HepG2 (cell line): ENCODE measurements around the gene COPZ1. TPM values are rescaled to one million over a fixed set of nuclear protein-coding genes. Genes with fewer than 3 reads are reported as not detected.

Source experiments
- AHDC1 ChIP-seq: sonication (generic); formaldehyde crosslinking; IDR thresholded peaks from 2 replicates; pipeline ENCODE4 v1.5.1; 2020; ENCODE audit warnings: mild to moderate bottlenecking, missing genetic modification reagents, borderline replicate concordance
- DNMT3B ChIP-seq: conservative IDR thresholded peaks from 2 replicates; pipeline ENCODE4 v1.6.1; 2016; ENCODE audit warnings: missing biosample characterization, control low read depth
- ELF1 ChIP-seq: sonication (generic); formaldehyde crosslinking; IDR thresholded peaks from 2 replicates; pipeline ENCODE4 v1.4.0; 2020; ENCODE audit warnings: missing genetic modification reagents
- GLMP ChIP-seq: sonication (generic); formaldehyde crosslinking; IDR thresholded peaks from 2 replicates; pipeline ENCODE4 v1.9.0; 2021; ENCODE audit warnings: missing genetic modification reagents, mild to moderate bottlenecking, borderline replicate concordance
- HNF4G ChIP-seq, 2 experiments: sonication (generic) in 1 of 2; formaldehyde crosslinking in 1 of 2; IDR thresholded peaks; 2 replicates each; pipeline versions ENCODE4 v1.4.0 to v1.6.1; 2011 to 2020; ENCODE audit warnings: borderline replicate concordance in 2 of 2, low read depth in 2 of 2, mild to moderate bottlenecking in 2 of 2, low read length in 1 of 2, missing genetic modification reagents in 1 of 2, moderate library complexity in 1 of 2
- NFRKB ChIP-seq: fragments of 450-650 bp; IDR thresholded peaks from 2 replicates; pipeline ENCODE4 v1.6.1; 2017
- POLR2AphosphoS5 ChIP-seq: IDR thresholded peaks from 2 replicates; pipeline ENCODE4 v1.6.1; 2012; ENCODE audit warnings: low read depth, low read length
- RBM22 ChIP-seq: fragments of 200-400 bp; formaldehyde crosslinking; optimal IDR thresholded peaks from 2 replicates; pipeline ENCODE3; 2017; ENCODE audit warnings: mild to moderate bottlenecking, low read length, moderate library complexity
- RBM39 ChIP-seq: fragments of 200-400 bp; formaldehyde crosslinking; IDR thresholded peaks from one replicate; pipeline ENCODE4 v1.6.1; 2018; ENCODE audit warnings: antibody characterized with exemption, mild to moderate bottlenecking, low read depth, low read length; ENCODE audit not compliant: poor library complexity, severe bottlenecking
- SKI ChIP-seq: fragments of 450-650 bp; IDR thresholded peaks from one replicate; pipeline ENCODE4 v1.6.1; 2018; ENCODE audit warnings: mild to moderate bottlenecking; ENCODE audit not compliant: partially characterized antibody
- ZMYM3 ChIP-seq: sonication (generic); formaldehyde crosslinking; IDR thresholded peaks from 2 replicates; pipeline ENCODE4 v1.5.1; 2020; ENCODE audit warnings: mild to moderate bottlenecking, missing genetic modification reagents
- ZNF251 ChIP-seq: sonication (generic); formaldehyde crosslinking; IDR thresholded peaks from 2 replicates; pipeline ENCODE4 v1.9.0; 2021; ENCODE audit warnings: mild to moderate bottlenecking, missing genetic modification reagents
- ZNF33B ChIP-seq: sonication (generic); formaldehyde crosslinking; IDR thresholded peaks from 2 replicates; pipeline ENCODE4 v1.5.1; 2020; ENCODE audit warnings: mild to moderate bottlenecking, missing genetic modification reagents
- ZNF530 ChIP-seq: sonication (generic); formaldehyde crosslinking; IDR thresholded peaks from 2 replicates; pipeline ENCODE4 v1.5.0; 2020; ENCODE audit warnings: low read depth, mild to moderate bottlenecking, missing genetic modification reagents
- ZNF576 ChIP-seq: sonication (generic); formaldehyde crosslinking; IDR thresholded peaks from 2 replicates; pipeline ENCODE4 v1.4.0; 2020; ENCODE audit warnings: mild to moderate bottlenecking, missing genetic modification reagents
- ZNF672 ChIP-seq: sonication (generic); formaldehyde crosslinking; IDR thresholded peaks from 2 replicates; pipeline ENCODE4 v1.8.1; 2022; ENCODE audit warnings: missing genetic modification reagents
- ZNF761 ChIP-seq: sonication (generic); formaldehyde crosslinking; conservative IDR thresholded peaks from 2 replicates; pipeline ENCODE4 v1.4.0; 2020; ENCODE audit warnings: mild to moderate bottlenecking, missing genetic modification reagents
- ZNF816 ChIP-seq: sonication (generic); formaldehyde crosslinking; IDR thresholded peaks from 2 replicates; pipeline ENCODE4 v1.8.0; 2022; ENCODE audit warnings: missing genetic modification reagents, mild to moderate bottlenecking, borderline replicate concordance
- polyA plus RNA-seq, 8 experiments: library from polyadenylated mRNA; depleted of rRNA in 3 of 8; stranded (reverse) in 7 of 8; unstranded in 1 of 8; fragments of >200 nt; fragmentation: Illumina TruSeq in 4 of 8; extraction: Trizol in 4 of 8; gene quantifications; 2 replicates each; pipeline versions ENCODE4 v1.2.1 to v1.2.3, GENCODE V29; 2011 to 2016; ENCODE audit warnings: low read depth in 4 of 8, missing spikeins in 1 of 8, mixed read lengths in 1 of 8; ENCODE audit not compliant: insufficient read depth in 1 of 8
- total RNA-seq, 5 experiments: library from RNA; depleted of rRNA; stranded (reverse); fragments of >200 nt; fragmentation: Illumina TruSeq; extraction: Trizol; gene quantifications; 2 replicates each; pipeline ENCODE4 v1.2.3, GENCODE V29; 2016; ENCODE audit warnings: low read depth in 1 of 5
- TF ChIP-seq, protein P1 (sequence below): IDR thresholded peaks from 2 replicates; pipeline ENCODE4 v1.6.1; 2016; ENCODE audit warnings: low read depth

Gene COPZ1
- total and polyA plus RNA-seq, 2 of the 13 experiments (the other 11 are each of a cell fraction or from before 2014, with no cell fraction given), result 125 to 184 TPM

DNA sequence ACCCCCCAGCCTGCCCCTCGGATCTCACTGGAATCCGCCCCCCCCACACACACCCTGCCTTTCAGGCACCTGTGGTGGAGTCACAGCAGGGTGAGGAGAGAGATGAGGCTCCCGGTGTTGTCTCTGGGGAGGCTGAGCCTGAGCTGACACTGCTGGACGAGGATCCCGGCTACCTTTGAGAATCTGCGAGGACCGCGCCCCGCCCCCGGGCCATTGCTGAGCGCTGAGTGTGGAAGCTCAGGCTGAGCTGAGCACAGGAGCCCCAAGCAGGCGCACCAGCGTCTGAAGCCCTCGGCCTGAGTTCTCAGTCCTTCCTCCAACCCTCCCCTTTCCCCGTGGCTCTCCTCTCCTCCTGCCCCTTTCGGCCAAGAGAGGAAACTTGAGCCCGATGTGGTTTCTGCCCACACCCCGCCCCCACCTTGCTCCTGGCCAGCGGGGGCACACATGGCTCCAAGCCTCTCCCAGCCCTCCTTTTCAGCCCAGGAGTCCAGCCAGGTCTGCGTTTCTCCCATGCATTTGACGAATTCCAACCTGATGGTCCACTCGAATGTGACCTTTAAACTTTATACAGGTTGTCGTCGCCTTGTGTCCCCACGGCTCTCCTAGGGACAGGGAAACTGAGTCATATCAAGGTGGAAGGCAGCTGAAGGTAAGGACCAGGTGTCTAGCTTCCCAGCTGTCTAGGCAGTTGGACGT lies 24.1 kb upstream of the COPZ1 start, which contains the start of gene NFE2 (continued):
- TF ChIP-seq ZNF530, result no peak
- TF ChIP-seq RBM22, result peak; percentile 29
- no peak for TF ChIP-seq DNMT3B
- TF ChIP-seq ELF1, result no peak
- TF ChIP-seq ZNF761, result no peak
- peak; percentile 55 for TF ChIP-seq RBM39
- no peak for TF ChIP-seq GLMP (CRISPR knock-in tag)
- TF ChIP-seq ZNF576 (CRISPR knock-in tag), result no peak
- no peak for TF ChIP-seq SKI
- TF ChIP-seq AHDC1, result peak; percentile 45; the same call in 1 of the 2 replicates
- TF ChIP-seq ZNF251 (CRISPR knock-in tag), result no peak
- TF ChIP-seq POLR2AphosphoS5, result peak; percentile 54
- TF ChIP-seq HNF4G (IDR thresholded peaks at IDR 0.05; ENCODE audit: borderline replicate concordance, low read depth, low read length), result peak; percentile 32; the same call in 1 of the 2 replicates
- no peak for TF ChIP-seq HNF4G (CRISPR knock-in tag; IDR thresholded peaks at IDR 0.05; ENCODE audit: borderline replicate concordance, low read depth)
- no peak for TF ChIP-seq ZNF672 (CRISPR knock-in tag)
- TF ChIP-seq ZNF33B (CRISPR knock-in tag), result no peak
- TF ChIP-seq NFRKB, result no peak
- TF ChIP-seq ZNF816, result peak; percentile 72; the same call in 1 of the 2 replicates
- TF ChIP-seq ZMYM3 (CRISPR knock-in tag), result peak; percentile 19; the same call in 1 of the 2 replicates
- TF ChIP-seq, protein P1, sequence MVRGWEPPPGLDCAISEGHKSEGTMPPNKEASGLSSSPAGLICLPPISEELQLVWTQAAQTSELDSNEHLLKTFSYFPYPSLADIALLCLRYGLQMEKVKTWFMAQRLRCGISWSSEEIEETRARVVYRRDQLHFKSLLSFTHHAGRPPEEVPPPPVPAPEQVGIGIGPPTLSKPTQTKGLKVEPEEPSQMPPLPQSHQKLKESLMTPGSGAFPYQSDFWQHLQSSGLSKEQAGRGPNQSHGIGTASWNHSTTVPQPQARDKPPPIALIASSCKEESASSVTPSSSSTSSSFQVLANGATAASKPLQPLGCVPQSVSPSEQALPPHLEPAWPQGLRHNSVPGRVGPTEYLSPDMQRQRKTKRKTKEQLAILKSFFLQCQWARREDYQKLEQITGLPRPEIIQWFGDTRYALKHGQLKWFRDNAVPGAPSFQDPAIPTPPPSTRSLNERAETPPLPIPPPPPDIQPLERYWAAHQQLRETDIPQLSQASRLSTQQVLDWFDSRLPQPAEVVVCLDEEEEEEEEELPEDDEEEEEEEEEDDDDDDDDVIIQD (CRISPR knock-in tag), result peak; percentile 52; the same call in 1 of the 2 replicates
